Skeletal muscle tissue (tissue), 4 donors: ENCODE data around the gene IMMP2L. TPM values are rescaled to one million over a fixed set of nuclear protein-coding genes. Genes with fewer than 3 reads are reported as not detected.

Experiments used
- H3K27ac ChIP-seq: one replicate; pipeline ENCODE4 v1.7.0; 2013; ENCODE audit warnings: mild to moderate bottlenecking, low read depth, low read length, inconsistent platforms
- H3K27me3 ChIP-seq, 3 donors: one replicate each; pipeline ENCODE4 v1.7.0; 2013; ENCODE audit warnings: low read length in 3 of 3; ENCODE audit not compliant: control insufficient read depth in 3 of 3, insufficient read depth in 3 of 3
- H3K36me3 ChIP-seq, 3 donors: one replicate each; pipeline ENCODE4 v1.7.0; 2013; ENCODE audit warnings: low read length in 3 of 3; ENCODE audit not compliant: control insufficient read depth in 3 of 3, insufficient read depth in 3 of 3
- H3K4me1 ChIP-seq, 3 donors: one replicate each; pipeline ENCODE4 v1.7.0; 2013; ENCODE audit warnings: low read length in 3 of 3, mild to moderate bottlenecking in 3 of 3; ENCODE audit not compliant: control insufficient read depth in 3 of 3, insufficient read depth in 3 of 3
- H3K4me3 ChIP-seq, 3 donors: one replicate each; pipeline ENCODE4 v1.7.0; 2013; ENCODE audit warnings: low read length in 3 of 3
- H3K9ac ChIP-seq, 3 donors: one replicate each; pipeline ENCODE4 v1.7.0; 2013; ENCODE audit warnings: low read length in 3 of 3, mild to moderate bottlenecking in 3 of 3, moderate library complexity in 2 of 3, low read depth in 1 of 3
- H3K9me3 ChIP-seq, 3 donors: one replicate each; pipeline ENCODE4 v1.7.0; 2013; ENCODE audit warnings: low read length in 3 of 3; ENCODE audit not compliant: control insufficient read depth in 3 of 3
- total RNA-seq: library from RNA; depleted of rRNA; stranded (reverse); fragments of >200 nt; gene quantifications from one replicate; pipeline ENCODE4 v1.2.3, GENCODE V29; 2014
- donor health status: Osteomylitis.

IMMP2L gene
- total RNA-seq, 1 donor from 2014 or later, result 15.7 TPM

DNA sequence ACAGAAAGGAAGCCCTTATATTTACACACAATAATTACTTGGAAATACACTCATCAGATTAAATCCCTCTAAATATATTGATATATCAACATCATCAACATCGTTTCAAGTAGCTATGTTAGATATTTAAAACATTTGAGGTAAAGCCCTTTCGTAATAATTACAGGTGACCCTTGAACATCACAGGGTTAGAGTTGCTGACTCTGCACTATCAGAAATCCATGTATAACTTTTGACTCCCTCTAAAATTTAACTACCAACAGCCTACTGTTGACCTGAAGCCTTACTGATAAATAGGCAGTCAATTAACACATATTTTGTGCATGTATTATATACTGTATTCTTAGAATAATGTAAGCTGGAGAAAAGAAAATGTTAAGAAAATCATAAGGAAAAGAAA lies 505.9 kb downstream of the IMMP2L start:
- H3K36me3 ChIP-seq, result no peaks in the 10 kb centered on the region
- no peaks in the 10 kb centered on the region for H3K9me3 ChIP-seq

DNA sequence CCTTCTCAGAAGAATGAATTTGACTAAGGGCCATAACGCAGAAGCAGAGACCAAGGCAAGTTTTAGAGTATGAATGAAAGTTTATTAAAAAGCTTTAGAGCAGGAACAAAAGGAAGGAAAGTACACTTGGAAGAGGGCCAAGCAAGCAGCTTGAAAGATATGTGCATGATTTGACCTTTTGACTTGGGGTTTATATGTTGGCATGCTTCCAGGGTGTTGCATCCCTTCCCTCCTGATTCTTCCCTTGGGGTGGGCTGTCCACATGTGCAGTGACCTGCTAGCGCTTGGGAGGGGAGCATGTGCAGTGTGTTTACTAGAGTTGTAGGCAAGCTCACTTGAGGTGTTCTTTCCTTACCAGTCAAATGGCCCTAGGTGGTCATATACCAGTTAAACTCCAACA lies 509.3 kb downstream of the IMMP2L start:
- no peak overlapping the region for H3K4me3 ChIP-seq
- no peak overlapping the region for H3K9ac ChIP-seq
- H3K27me3 ChIP-seq, result no peaks in the 10 kb centered on the region
- no peak overlapping the region for H3K27ac ChIP-seq
- no peaks in the 10 kb centered on the region for H3K4me1 ChIP-seq
- H3K9me3 ChIP-seq, result no peaks in the 10 kb centered on the region
- H3K36me3 ChIP-seq, result no peaks in the 10 kb centered on the region

More for the DNA sequence above, 505.9 kb downstream of the IMMP2L start:
- Histone ChIP-seq H3K27me3 (no peaks in the 10 kb centered on the region), H3K4me1 (no peaks in the 10 kb centered on the region), H3K9ac (no peak overlapping the region), H3K27ac (no peak overlapping the region), H3K4me3 (no peak overlapping the region)

DNA sequence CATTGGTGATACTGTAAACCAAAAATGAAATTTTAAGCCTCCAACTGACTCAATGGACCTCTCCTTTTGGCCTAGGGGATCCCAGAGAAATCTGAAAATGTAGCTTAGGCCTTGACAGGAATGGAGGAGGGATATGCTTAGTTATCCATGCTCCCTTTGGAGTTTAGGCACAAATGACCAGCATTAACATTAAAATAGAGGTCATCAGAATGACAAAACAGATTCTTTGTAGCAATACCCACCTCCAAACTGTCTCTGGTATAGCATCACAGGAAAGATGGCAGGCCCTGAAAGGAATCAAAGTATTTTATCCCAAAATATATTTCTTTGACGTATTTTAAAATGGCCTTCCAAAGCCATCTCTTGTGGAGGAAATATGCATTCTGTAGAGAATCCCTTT lies 510.5 kb downstream of the IMMP2L start:
- Histone ChIP-seq H3K27ac (no peak overlapping the region), H3K9ac (no peak overlapping the region), H3K9me3 (no peaks in the 10 kb centered on the region), H3K36me3 (no peaks in the 10 kb centered on the region), H3K27me3 (no peaks in the 10 kb centered on the region), H3K4me1 (no peaks in the 10 kb centered on the region), H3K4me3 (no peak overlapping the region)

DNA sequence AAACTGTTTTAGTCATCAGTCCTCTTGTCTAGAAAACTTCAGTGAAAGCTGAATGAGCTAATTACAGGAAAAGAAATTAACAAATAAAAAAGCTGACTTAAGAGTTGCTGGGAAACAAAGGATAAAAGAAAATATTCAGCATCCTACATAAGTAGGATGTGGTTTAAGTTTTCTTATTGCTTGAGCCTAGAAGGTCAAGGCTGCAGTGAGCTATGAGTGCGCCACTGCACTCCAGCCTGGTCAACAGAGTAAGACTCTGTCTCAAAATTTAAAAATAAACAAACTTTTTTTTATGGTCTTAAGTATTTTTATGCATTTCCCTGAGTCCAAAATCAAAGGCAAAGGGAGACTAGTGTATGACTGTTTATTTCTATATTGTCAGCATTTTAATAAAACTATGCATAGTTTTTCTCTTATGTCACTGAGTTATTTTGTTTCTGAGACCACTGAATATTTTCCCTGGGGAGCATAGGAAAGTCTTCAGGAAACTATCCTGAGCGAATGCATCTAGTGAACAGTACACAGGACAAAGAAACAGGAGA lies 511.3 kb downstream of the IMMP2L start:
- H3K27me3 ChIP-seq, result no peaks in the 10 kb centered on the region
- H3K9me3 ChIP-seq, result no peaks in the 10 kb centered on the region
- H3K36me3 ChIP-seq, result no peaks in the 10 kb centered on the region
- no peak overlapping the region for H3K27ac ChIP-seq
- H3K4me3 ChIP-seq, result no peak overlapping the region
- H3K4me1 ChIP-seq, result no peaks in the 10 kb centered on the region
- H3K9ac ChIP-seq, result no peak overlapping the region

DNA sequence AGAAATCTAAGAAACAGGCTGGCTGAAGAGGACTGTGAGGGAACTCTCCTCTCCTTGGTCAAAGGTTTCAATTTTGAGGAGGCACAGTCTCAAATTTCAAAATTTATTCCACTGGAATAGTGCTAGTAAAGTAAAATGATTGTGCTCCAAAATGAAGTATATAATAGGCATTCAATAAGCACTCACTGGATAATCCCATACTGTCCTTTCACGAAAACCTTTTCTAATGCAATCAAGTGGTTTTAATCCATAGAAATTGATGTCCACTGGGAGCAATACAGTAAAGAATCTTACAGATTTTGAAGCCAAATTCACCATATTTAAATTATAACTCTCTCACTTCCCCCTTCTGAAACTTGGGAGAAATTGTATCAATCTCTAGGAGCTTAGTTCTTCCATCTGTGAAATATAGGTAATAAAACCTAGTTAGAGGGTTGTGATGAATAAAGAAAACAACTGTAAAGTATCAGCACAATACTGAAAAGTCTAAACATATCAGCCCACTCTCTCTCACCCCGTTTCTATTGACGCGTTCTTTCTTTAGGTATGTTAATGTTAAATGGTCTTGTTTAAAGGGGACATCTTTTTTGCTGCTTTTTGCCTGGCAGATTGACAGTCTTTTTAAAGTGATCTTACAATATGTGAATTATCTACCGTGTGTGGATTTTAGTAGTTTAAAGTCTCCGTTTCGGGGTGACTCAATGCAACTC lies 512.2 kb downstream of the IMMP2L start:
- H3K9ac ChIP-seq, result no peak overlapping the region
- H3K9me3 ChIP-seq, result no peaks in the 10 kb centered on the region
- H3K4me3 ChIP-seq, result no peak overlapping the region
- H3K27ac ChIP-seq, result no peak overlapping the region
- H3K27me3 ChIP-seq, result no peaks in the 10 kb centered on the region
- no peaks in the 10 kb centered on the region for H3K36me3 ChIP-seq
- no peaks in the 10 kb centered on the region for H3K4me1 ChIP-seq

DNA sequence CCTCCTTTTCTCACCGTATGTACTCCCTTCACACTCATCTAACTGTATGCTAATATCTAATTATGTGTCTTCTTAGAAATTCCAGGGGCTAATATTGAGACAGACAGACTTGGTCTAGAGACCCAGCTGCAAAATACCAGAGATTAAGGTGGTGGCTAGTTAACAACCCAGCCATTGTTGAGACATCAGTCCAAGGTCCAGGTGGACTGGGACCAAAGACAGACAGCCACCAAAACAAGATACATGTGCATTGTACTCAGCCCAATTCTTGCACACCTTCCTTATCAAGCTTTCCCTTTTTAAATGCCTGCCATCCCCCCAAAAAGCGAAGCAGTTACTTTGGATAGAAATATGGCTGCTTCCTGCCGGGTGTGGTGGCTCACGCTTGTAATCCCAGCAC lies 514.7 kb downstream of the IMMP2L start:
- H3K27ac ChIP-seq, result no peak overlapping the region
- no peaks in the 10 kb centered on the region for H3K36me3 ChIP-seq
- no peaks in the 10 kb centered on the region for H3K4me1 ChIP-seq
- H3K4me3 ChIP-seq, result no peak overlapping the region
- H3K9ac ChIP-seq, result no peak overlapping the region
- no peaks in the 10 kb centered on the region for H3K27me3 ChIP-seq
- H3K9me3 ChIP-seq, result no peaks in the 10 kb centered on the region

DNA sequence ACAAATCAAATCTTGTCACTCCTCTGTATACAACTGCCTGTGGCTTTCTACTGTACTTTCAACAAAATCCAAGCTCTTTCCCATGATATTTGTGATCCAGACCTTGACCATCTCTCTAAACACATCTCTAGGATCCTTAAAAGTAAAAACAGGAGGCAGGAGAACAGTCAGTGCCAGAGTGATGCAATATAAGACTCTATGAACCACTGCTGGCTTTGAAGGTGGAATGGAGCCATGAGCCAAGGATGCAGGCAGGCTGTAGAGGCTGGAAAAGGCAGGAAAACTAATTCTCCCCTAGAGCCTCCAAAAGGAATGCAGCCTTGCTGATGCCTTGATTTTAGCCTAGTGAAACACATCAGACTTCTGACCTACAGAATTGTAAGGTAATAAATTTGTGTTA lies 516.8 kb downstream of the IMMP2L start:
- Histone ChIP-seq H3K9ac (no peak overlapping the region), H3K9me3 (no peaks in the 10 kb centered on the region), H3K4me1 (no peaks in the 10 kb centered on the region), H3K36me3 (no peaks in the 10 kb centered on the region), H3K27ac (no peak overlapping the region), H3K4me3 (no peak overlapping the region), H3K27me3 (no peaks in the 10 kb centered on the region)

DNA sequence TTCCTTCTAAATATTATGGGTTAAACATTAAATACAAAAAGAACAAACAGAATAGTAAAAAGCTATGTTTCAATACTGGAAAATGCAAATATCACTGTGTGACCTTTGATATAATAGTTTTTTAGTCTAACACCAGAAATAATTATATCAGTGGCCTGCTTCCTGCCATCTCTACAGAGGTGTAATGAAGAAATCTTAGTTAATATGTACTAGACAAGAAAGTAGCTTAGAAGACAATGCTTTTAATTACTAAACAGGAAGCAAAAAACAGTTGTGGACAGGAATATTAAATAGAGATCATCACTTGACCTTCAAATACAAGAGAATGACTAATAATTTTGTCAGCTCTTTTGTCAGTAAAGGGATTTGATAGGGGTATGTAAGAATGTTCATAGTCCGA lies 518.7 kb downstream of the IMMP2L start:
- Histone ChIP-seq H3K4me1 (no peaks in the 10 kb centered on the region), H3K27ac (no peak overlapping the region), H3K27me3 (no peaks in the 10 kb centered on the region)

DNA sequence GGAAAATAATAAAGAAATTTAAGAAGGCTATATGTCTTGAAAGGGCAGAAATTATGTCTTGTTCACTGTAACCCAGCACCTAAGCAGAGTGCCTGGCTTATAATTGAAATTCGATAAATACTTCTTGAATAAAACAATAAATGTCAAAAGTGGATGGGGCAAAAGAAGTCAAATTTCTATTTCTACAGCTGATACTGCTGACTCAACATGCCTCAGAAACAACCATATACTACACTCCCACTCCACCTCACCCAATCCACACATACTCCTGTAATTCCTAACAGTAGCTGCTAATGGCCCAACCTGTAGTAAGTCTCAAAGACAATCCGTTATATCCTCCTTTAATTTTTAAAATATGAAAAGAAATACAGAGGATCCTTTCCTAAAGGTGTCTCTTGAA lies 519.5 kb downstream of the IMMP2L start:
- H3K4me1 ChIP-seq, result no peaks in the 10 kb centered on the region
- no peak overlapping the region for H3K9ac ChIP-seq
- no peak overlapping the region for H3K4me3 ChIP-seq
- H3K9me3 ChIP-seq, result no peaks in the 10 kb centered on the region
- no peaks in the 10 kb centered on the region for H3K36me3 ChIP-seq
- H3K27ac ChIP-seq, result no peak overlapping the region
- H3K27me3 ChIP-seq, result no peaks in the 10 kb centered on the region

More for the DNA sequence above, 518.7 kb downstream of the IMMP2L start:
- H3K4me3 ChIP-seq, result no peak overlapping the region
- no peaks in the 10 kb centered on the region for H3K9me3 ChIP-seq
- H3K9ac ChIP-seq, result no peak overlapping the region
- H3K36me3 ChIP-seq, result no peaks in the 10 kb centered on the region

DNA sequence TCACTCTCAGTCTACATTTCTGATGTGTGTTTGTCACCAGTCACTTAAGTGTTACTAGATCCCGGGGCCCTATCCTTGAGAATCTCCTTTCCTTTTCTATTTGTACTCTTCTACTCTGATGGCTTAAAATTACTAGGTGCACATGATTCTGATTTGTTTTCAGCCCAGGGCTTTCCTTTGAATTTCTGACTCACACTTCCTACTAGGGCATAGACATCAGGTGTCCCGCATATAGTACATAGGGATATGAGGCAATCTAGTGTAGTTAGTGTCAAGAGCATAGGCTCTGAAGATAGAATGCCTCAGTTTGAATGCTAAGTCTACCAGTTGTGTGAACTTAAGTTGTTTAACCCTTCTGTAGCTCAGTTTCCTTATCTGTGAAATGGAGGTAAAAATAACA lies 520.7 kb downstream of the IMMP2L start:
- H3K9me3 ChIP-seq, result no peaks in the 10 kb centered on the region
- H3K4me1 ChIP-seq, result no peaks in the 10 kb centered on the region
- H3K4me3 ChIP-seq, result no peak overlapping the region
- H3K27ac ChIP-seq, result no peak overlapping the region
- H3K36me3 ChIP-seq, result no peaks in the 10 kb centered on the region
- H3K9ac ChIP-seq, result no peak overlapping the region
- H3K27me3 ChIP-seq, result no peaks in the 10 kb centered on the region
